Activated CD4-positive, alpha-beta T cell treated with anti-CD3 and anti-CD28 coated beads, Interleukin-2, amount 50 U/mL, for 24 hours (primary cell): Measurements from ENCODE around the gene SFMBT1.

Experiments
- DNase-seq, 2 donors: peaks; one replicate each; pipeline ENCODE4 v3.0.0-alpha.2; 2020; ENCODE audit warnings: low read depth in 1 of 2, low spot score in 1 of 2

Gene SFMBT1

DNA sequence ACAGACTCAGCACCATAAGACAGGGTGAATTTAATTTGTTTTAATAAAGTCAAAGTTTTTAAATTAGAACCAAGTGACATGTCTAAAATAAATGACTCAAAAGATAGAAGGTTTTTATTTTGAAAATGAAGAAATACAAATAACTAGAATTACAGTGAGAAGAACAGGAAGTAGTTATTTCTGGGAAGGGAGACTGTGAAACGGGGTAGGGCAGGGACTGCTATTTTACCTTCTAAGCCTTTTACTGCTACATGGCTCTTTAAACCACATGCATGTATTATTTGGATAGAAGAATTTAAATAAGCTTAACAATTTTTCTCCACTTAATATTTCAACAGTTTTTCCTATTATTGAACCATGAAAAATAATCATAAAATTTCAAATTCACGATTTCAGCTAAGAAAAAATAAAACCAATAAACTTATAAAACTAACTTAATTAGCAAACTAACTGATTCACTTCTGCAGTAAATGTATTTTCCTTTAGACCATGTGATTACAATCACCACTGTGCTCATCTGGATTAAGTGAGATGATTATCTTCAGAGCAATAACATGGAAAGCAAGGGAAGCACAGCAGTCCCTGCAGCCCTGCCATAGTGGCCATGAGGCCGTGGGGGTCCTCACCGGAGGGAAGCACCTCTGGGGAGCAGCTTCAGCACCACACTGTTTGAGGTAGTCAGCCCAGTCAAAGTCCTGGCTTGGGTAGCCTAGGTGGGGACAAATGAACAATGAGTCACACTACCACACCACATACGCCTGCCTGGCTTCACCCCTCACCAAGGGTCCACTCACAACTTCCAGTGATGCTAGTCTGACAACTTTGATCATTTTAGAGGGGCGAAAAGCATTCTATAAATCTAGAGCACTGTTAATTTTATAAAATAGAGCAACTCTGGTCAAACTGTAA lies 120.2 kb downstream of the SFMBT1 start:
- DNase-seq = no peak

GRCh38 chr3:52923963-52924362 lies 121.9 kb downstream of the SFMBT1 start:
- no peak for DNase-seq

GRCh38 chr3:52920841-52921240 lies 125.0 kb downstream of the SFMBT1 start:
- DNase-seq = no peak

DNA sequence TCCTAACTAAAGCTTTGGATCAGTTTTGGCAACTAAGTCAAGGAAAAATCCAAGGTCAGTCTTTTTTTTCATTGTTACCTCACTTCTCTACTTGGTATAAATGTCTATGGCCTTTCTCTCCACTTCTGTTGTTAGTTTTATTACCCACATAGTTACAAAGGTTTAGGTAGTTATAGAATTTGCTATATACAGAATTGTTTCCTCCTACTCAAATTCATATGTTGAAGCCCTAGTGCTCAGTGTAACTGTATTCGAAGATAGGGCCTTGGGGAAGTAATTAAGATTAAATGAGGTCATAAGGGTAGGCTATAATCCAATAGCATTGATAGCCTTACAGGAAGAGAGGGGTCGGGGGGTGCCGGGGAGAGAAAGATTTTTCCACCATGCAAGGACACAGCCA lies 128.8 kb downstream of the SFMBT1 start:
- DNase-seq = no peak

DNA sequence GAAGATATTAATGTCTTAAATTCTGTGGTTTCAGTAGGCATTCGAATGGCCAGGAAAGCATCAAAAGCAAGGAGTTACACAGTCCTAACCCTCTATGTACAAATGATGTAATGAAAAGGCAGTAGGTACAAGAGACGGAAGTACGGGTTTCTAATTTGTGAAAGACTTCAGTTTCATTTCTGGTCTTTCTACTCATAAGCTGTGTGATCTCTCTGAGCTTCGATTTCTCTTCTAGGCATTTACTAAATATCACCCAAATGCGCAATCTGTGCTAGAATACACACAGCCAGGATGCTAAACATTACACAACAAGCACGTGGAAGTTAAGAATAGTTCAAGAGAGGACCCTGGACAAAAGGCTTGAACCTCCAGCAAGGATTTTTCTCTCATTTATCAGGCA lies 130.6 kb downstream of the SFMBT1 start:
- DNase-seq = no peak

- DNase-seq = no peak
These were observed 132.8 kb downstream of the SFMBT1 start for GRCh38 chr3:52912885-52913731.

DNA sequence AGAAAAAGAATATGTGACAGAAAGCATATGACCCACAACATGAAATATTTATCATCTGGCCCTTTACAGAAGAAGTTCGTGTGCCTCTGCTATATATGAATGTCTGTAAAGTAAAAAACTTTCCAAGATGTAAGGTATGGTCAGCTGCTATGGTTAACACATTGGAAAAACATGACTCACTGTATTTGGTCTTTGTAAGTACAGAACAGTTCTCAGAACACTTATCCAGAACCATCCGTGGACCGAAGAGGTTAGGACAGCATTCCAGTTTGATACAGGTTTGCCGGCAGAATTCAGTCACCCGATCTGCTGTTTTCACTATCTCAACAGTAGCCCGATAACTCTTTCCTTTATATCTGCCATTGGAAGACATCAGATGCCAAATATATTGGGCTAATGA lies 135.1 kb downstream of the SFMBT1 start:
- DNase-seq = no peak

DNA sequence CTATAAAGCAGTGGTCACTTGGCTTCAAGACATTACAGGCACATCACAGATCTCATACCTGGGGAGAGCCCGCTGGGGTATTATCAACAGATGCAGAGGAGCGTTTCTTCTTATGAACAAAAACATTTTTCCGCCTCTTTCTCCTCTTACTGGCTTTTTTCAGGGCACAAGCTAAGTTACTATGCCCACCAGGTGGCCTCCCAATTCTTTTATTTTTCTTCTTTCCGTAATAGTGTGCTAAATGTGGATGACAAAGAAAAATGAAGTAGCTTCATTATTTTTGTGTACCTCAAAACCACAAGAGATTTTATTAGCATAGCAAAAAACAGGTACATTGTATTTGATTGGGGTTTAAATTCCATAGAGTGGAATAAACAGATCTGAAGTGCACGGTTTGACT lies 138.4 kb downstream of the SFMBT1 start:
- no peak for DNase-seq

DNA sequence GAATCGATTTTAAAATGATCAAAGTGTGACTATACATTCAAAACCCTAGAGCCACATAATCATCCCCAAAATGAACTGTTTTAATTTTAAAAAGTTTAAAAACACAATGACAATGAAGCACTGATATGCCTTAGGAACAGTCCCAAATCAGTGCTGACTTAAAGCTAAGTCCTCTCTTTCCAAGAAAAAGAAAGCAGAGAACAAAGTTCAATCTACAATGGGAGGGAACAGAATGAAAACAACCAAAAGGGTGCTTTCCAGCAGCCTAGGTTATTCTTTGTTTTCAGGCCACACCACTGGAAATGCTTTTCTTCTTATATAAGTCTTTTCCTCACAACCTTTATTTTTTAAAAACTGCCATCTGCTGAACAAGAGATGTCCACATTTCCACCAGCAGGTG lies 141.3 kb downstream of the SFMBT1 start:
- no peak for DNase-seq

DNA sequence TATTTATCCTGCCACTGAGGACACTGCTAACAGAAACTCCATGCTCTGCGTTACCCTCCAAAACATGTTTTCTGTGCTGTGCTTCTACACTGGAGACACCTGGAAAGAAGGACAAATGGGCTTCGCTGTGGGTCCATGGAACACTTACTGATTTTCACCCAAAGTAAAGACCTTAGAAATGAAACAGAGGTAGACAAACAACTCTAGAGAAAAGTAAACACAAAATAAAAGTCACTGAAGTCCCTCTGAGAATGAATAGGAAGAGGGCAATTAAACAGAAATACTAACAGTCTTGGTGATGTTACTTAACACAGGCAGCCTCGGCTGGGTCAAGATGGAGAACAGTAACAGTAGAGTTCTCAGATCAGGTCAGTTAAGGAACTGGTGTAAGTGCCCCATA lies 141.9 kb downstream of the SFMBT1 start:
- DNase-seq = no peak

DNA sequence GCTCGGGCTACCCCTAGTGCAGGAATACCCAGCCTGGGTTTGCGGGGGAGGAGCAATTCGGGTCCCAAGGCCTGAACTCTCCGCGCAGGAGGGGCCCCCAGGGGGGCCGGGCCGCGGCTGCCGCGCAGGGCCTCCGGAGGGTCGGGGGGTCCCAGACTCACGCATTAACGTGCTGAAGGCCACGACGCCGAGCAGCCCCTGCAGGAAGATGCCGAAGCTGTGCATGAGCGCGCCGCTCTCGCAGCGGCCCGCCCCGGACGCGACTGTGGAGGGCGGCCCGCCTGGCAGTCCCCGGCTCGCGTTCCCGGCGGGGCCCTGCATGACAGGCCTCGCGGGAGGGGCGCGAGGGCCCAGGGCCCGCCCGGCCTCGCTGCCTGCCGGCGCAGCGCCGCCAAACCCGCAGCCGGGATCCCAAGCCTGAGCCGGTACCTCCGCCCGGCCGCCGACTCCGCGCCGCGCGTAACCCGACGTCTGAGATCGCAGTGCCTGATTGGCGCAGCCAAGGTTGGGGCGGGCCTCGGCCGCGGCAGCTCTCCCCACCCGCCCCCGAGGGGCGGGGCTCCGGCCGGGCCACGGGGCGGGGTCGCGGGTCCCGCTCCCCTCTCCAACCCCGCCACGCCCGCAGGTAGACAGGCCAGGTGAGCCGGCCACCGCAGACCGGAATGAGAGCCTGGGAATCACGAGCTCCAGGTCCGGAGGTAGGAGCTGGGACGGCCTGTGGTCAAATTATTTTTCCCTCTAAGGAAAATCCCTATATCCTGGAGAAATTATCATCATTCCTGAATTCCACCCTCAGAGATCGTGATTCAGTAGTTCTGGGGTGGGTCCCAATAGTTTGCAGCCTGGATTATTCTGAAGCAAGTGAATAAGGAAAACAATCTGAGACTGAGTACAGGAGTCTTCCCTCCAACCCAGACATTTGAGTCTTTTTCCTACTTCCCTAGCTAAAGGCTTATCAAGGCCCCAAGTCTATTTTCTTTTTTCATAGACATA lies 148.4 kb downstream of the SFMBT1 start, which contains the start of gene STIMATE:
TSS of gene STIMATE (minus strand) at position 419 of the 993 bp plus-strand sequence. CDS start at position 321, 98 bp downstream.
- DNase-seq = peak; percentile 65 to 78

GRCh38 chr3:52896613-52897012 lies 149.3 kb downstream of the SFMBT1 start:
- no peak for DNase-seq

DNA sequence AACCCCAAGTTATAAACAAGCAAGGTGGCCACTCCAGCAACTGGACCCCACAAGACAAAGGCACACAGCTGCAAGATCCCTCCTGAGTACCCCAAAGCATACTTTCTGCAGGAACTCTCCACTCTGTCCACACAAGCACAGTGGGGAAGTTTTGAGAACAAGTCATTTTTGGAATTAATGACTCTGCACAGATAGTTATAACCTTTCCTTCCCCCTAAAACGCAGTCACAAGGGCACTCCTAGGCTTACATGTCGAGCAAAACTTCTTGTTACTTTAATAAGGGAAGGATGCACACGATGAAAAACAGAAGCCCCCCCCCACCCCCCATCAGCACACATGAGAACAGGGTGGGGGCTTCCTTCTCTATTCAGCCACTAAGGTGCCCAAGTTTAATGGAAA lies 149.7 kb downstream of the SFMBT1 start:
- no peak for DNase-seq

- DNase-seq = no peak
These were observed 150.5 kb downstream of the SFMBT1 start for GRCh38 chr3:52895418-52895817.

DNA sequence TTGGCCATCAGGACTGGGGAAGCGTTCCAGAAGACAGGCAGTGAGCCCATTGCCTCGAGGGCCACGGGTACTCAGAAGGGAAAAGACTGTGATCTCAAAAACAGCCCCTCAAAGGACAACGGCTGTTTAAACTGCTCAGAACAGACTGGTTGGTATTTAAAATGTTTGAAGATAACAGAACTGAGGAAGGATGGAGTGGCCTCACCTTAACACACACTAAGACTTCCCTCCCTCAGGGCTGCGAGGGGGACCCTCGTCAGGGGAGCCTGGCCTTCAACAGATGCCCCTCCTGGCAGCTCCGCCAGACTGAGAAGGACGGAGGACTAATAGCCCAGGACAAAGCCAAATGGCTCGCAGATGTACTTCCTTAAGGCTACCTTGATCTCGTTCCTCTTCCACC lies 151.1 kb downstream of the SFMBT1 start:
- DNase-seq = no peak

GRCh38 chr3:52893723-52894122 lies 152.2 kb downstream of the SFMBT1 start:
- DNase-seq = no peak

DNA sequence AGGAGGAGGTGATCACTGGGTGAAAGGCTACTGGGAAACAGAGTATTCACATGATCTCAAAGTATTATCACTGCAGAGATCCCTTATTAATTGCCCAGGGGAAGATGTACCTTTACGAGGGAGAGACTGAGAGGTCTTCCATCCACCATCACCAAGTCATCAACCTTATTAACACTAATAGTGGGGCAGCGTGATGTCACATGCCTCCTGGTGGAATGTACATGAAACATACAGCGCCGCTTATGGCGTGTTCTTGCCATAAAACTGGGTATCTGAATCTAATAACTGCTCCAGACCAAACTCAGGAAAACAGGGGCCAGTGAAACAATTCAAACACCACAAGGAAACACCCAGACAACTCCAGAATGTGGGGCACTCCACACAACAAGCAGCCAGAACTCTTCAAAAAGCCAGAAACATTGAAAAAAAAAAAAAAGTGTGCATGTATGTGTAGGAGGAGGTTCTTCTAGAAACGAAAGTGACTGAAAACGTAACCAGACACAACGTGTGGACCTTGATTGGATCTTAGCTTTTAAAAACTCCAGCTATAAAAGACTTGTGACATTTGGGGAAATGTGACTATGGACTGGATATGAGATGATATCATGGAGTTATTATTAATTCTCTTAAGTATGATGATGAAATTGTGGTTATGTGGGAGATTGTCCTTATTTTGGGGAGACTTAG lies 153.1 kb downstream of the SFMBT1 start:
- peak in 1 of 2 donors; percentile 14 for DNase-seq

DNA sequence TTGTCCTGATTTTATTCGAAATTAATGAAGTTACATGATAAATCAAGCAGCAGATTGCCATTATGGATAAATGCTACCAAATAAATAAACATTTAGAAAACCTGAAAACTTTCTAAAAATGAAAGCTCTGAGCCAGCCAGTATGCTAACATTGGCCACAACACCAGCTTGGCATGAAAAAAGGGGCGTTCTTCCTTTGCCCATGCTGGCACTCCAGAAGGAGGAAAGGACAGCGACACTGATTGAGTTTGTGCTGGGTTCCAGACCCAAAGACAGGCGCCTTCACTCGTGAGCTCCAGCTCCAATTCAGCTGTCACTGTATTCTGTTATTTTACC lies 153.6 kb downstream of the SFMBT1 start:
- DNase-seq = no peak

- DNase-seq = no peak
These were observed 154.2 kb downstream of the SFMBT1 start for GRCh38 chr3:52891615-52892081.

DNA sequence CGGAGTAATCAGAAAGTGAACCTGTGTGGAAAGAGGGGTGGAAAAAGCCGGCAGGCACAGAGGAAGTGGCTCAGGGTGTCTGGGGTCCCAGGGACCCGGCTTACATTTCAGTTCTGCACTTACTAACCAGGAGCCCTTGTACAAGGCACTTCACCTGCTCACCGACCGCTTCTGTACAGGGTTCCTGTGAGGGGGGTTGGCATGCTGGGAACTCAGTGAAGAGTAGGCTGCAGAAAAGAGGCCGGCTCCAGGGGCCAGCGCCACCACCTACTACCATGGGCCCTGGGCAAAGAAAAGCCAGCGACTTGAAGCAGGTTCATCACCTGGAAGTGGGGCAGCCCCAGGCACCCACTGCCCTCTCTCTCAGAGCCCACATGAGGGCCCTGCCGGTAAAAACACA lies 154.7 kb downstream of the SFMBT1 start:
- DNase-seq = peak in 1 of 2 donors; percentile 15
